ENCODE data around the gene EDA.

EDA gene

GRCh38 chrX:69630147-69630546 lies 14.2 kb downstream of the EDA start:
- no peak for TF ChIP-seq CTCF (IDR thresholded peaks at IDR 0.05; ENCODE audit: low read length, missing control alignments)
- DNase-seq (ENCODE audit: low read depth): no peak

GRCh38 chrX:69664693-69665092 lies 48.8 kb downstream of the EDA start:
- TF ChIP-seq CTCF (IDR thresholded peaks at IDR 0.05; ENCODE audit: low read length, missing control alignments): no peak
- DNase-seq (ENCODE audit: low read depth): peak; percentile 70
- H3K4me3 ChIP-seq (replicated peaks; ENCODE audit: low read depth, low read length): no peak overlapping the region

More at GRCh38 chrX:69630147-69630546, 14.2 kb downstream of the EDA start:
- H3K4me3 ChIP-seq (replicated peaks; ENCODE audit: low read depth, low read length): no peak overlapping the region

GRCh38 chrX:69670001-69670555 lies 54.2 kb downstream of the EDA start:
- H3K4me3 ChIP-seq (replicated peaks; ENCODE audit: low read depth, low read length): no peak overlapping the region
- TF ChIP-seq CTCF (IDR thresholded peaks at IDR 0.05; ENCODE audit: low read length, missing control alignments): no peak
- DNase-seq (ENCODE audit: low read depth): no peak

GRCh38 chrX:69674891-69675290 lies 59.0 kb downstream of the EDA start:
- H3K4me3 ChIP-seq (replicated peaks; ENCODE audit: low read depth, low read length): no peak overlapping the region
- no peak for DNase-seq (ENCODE audit: low read depth)
- TF ChIP-seq CTCF (IDR thresholded peaks at IDR 0.05; ENCODE audit: low read length, missing control alignments): no peak

- no peak overlapping the region for H3K4me3 ChIP-seq (replicated peaks; ENCODE audit: low read depth, low read length)
Measured at GRCh38 chrX:69705818-69706217, 89.9 kb downstream of the EDA start.

DNA sequence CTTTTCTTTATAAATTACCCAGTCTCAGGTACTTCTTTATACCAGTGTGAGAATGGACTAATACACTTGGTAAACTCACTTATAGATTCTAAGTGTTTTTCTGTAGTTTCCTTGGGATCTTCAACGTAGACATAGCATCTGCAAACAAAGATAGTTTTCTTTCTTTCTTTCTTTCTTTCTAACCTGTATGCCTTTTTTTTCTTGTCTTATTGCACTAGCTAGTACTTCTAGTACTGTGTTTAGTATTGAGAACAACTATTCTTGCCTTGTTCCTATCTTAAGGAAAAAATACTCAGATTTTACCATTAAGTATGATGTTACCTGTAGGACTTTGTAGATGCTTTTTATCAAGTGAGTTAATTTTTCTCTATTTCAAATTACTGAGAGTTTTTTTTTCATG lies 102.2 kb downstream of the EDA start:
- DNase-seq (ENCODE audit: low read depth): no peak
- no peak for TF ChIP-seq CTCF (IDR thresholded peaks at IDR 0.05; ENCODE audit: low read length, missing control alignments)
- no peak overlapping the region for H3K4me3 ChIP-seq (replicated peaks; ENCODE audit: low read depth, low read length)

More at GRCh38 chrX:69705818-69706217, 89.9 kb downstream of the EDA start:
- no peak for TF ChIP-seq CTCF (IDR thresholded peaks at IDR 0.05; ENCODE audit: low read length, missing control alignments)
- no peak for DNase-seq (ENCODE audit: low read depth)

DNA sequence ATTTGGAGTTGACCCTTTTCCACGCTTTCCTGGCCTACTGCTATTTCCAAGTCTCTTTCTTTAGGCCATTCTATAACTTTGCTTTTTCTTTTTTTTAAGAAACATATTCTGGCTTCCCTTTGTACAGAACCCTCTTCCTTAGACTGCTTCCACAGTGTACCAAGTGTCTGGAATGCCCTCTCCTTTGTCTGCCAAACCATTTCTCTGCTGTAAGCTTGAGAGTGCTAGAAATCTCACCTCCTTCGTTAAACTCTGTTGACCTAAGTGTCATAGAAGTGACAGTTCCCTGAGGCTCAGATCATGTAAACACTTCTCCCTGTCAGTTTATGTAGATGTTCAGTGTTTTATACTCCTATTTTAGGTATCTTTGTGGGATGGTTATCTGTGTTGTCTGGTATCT lies 108.4 kb downstream of the EDA start:
- no peak overlapping the region for H3K4me3 ChIP-seq (replicated peaks; ENCODE audit: low read depth, low read length)
- no peak for DNase-seq (ENCODE audit: low read depth)
- no peak for TF ChIP-seq CTCF (IDR thresholded peaks at IDR 0.05; ENCODE audit: low read length, missing control alignments)

All from fibroblast of pulmonary artery (primary cell).